HUES64 (cell line): ENCODE data around the gene PPP2R2C.

ENCODE experiments used
- H3K27ac ChIP-seq: 2 replicates; pipeline ENCODE4 v1.7.0; 2013; ENCODE audit warnings: low read depth, low read length, inconsistent platforms
- H3K27me3 ChIP-seq: 2 replicates; pipeline ENCODE4 v1.6.1; 2013; ENCODE audit warnings: mild to moderate bottlenecking, low read length; ENCODE audit not compliant: insufficient read depth
- H3K36me3 ChIP-seq: 2 replicates; pipeline ENCODE4 v1.6.1; 2013; ENCODE audit warnings: mild to moderate bottlenecking, low read length; ENCODE audit not compliant: insufficient read depth
- H3K4me1 ChIP-seq: 2 replicates; pipeline ENCODE4 v1.6.1; 2013; ENCODE audit warnings: mild to moderate bottlenecking, low read length, moderate library complexity; ENCODE audit not compliant: insufficient read depth
- H3K4me3 ChIP-seq: 2 replicates; pipeline ENCODE4 v1.5.1; 2013; ENCODE audit warnings: mild to moderate bottlenecking, low read length, moderate library complexity
- H3K9ac ChIP-seq: 2 replicates; pipeline ENCODE4 v1.6.1; 2013; ENCODE audit warnings: mild to moderate bottlenecking, low read depth, low read length
- H3K9me3 ChIP-seq: 2 replicates; pipeline ENCODE4 v1.6.1; 2013; ENCODE audit warnings: low read depth, low read length; ENCODE audit not compliant: insufficient read depth
- WGBS: fragments of 150-250, 120-280 bp; methylation state at CpG from one replicate; pipeline ENCODE4 v1.1.7; 2013; ENCODE audit warnings: missing lambda C conversion rate; 5-methylcytosine and 5-hydroxymethylcytosine counted together

PPP2R2C gene

GRCh38 chr4:6326312-6327060, 145.9 kb downstream of the PPP2R2C start:
- no peaks in the 10 kb centered on the region for H3K27me3 ChIP-seq
- no peaks in the 10 kb centered on the region for H3K9me3 ChIP-seq
- H3K4me1 ChIP-seq, result no peaks in the 10 kb centered on the region
- no peaks in the 10 kb centered on the region for H3K36me3 ChIP-seq
- H3K4me3 ChIP-seq, result no peak overlapping the region
- no peak overlapping the region for H3K9ac ChIP-seq
- no peak overlapping the region for H3K27ac ChIP-seq
- WGBS, result 95% methylated on average over 28 of the region's 28 CpGs

DNA sequence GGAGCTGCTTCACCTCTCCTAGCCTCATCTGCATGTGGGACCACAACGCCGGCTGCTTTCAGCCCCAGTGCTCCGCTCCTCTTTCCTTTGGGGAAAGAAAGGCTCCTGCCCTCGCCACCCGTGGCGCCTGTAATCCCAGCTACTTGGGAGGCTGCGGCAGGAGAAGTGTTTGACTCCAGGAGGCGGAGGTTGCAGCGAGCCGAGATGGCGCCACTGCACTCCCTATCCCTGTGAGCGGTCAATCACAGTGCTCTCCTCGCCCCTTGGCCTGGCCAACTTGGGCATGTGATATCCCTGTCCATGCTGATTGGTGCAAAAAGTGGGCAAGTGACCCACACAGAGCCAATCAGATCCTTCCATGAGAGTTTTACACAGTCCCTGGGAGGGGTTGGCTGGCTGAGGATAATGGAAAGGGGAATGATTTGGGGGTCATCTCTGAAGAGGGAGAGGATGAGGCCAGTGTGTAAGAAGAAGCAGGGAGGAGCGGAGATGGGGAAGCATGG, 146.6 kb downstream of the PPP2R2C start:
- Histone ChIP-seq H3K4me3 (no peak overlapping the region), H3K27ac (no peak overlapping the region), H3K9me3 (no peaks in the 10 kb centered on the region), H3K36me3 (no peaks in the 10 kb centered on the region), H3K9ac (no peak overlapping the region), H3K27me3 (no peaks in the 10 kb centered on the region), H3K4me1 (no peaks in the 10 kb centered on the region)
- WGBS, result 85% methylated on average over 14 of the region's 14 CpGs

DNA sequence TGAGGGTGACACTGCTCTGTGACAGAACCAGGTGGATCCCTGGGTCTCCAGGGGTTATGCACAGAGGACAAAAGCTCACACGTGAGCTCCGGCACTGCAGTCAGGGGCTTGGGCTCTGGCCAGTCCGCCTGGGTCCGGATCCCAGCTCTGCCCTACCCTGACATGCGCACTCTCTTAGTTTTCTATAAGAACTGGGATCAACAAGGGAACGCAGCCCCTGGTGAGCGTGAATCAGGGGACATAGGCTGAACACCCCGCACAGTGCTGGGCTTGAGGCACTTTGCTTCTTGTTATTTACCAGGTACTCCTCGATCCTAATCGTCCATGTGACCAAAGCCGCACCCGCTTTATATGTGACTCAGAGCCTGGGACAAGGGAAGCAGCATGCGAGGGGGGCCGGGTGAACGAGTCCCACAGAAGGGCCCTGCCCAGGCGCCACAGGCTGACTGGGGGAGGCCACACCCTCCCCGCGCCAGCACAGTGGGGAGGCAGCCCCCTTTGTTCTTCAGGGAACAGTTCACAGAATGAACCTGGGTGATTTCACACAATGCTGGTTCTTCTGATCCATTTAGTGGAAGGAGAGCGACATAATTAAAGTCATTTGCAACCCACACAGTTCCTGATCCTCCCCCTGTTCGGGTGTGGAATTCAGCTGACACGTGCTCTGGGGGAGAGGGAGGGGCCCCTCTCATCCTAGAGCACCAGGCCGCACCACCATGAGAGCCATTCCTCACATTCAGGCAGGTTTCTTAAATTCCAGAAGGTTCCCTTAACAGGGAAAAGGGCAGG, 147.2 kb downstream of the PPP2R2C start:
- Histone ChIP-seq H3K4me3 (no peak overlapping the region), H3K9ac (no peak overlapping the region), H3K27ac (no peak overlapping the region), H3K9me3 (0 out of 2 replicates have a peak, but pooled peaks cover 2% of the 10 kb centered on the region), H3K4me1 (no peaks in the 10 kb centered on the region), H3K36me3 (no peaks in the 10 kb centered on the region), H3K27me3 (no peaks in the 10 kb centered on the region)
- WGBS, result 64% methylated on average over 21 of the region's 22 CpGs

- WGBS, result 89% methylated on average over 15 of the region's 15 CpGs
- Histone ChIP-seq H3K4me1 (no peaks in the 10 kb centered on the region), H3K36me3 (no peaks in the 10 kb centered on the region), H3K9ac (no peak overlapping the region), H3K9me3 (0 out of 2 replicates have a peak, but pooled peaks cover 5% of the 10 kb centered on the region), H3K27me3 (no peaks in the 10 kb centered on the region), H3K27ac (no peak overlapping the region), H3K4me3 (no peak overlapping the region)
These were observed 147.9 kb downstream of the PPP2R2C start for GRCh38 chr4:6324461-6324998.

- Histone ChIP-seq H3K27me3 (no peaks in the 10 kb centered on the region), H3K4me3 (no peak overlapping the region), H3K4me1 (no peaks in the 10 kb centered on the region), H3K9ac (no peak overlapping the region), H3K36me3 (no peaks in the 10 kb centered on the region), H3K27ac (no peak overlapping the region), H3K9me3 (0 out of 2 replicates have a peak, but pooled peaks cover 5% of the 10 kb centered on the region)
- 90% methylated on average over 33 of the region's 33 CpGs for WGBS
These were observed 149.4 kb downstream of the PPP2R2C start for GRCh38 chr4:6322761-6323566.

GRCh38 chr4:6322067-6322760, 150.2 kb downstream of the PPP2R2C start:
- H3K4me1 ChIP-seq, result no peaks in the 10 kb centered on the region
- no peaks in the 10 kb centered on the region for H3K36me3 ChIP-seq
- 0 out of 2 replicates have a peak, but pooled peaks cover 5% of the 10 kb centered on the region for H3K9me3 ChIP-seq
- H3K4me3 ChIP-seq, result no peak overlapping the region
- no peak overlapping the region for H3K9ac ChIP-seq
- no peak overlapping the region for H3K27ac ChIP-seq
- 92% methylated on average over 23 of the region's 23 CpGs for WGBS
- H3K27me3 ChIP-seq, result no peaks in the 10 kb centered on the region

- H3K27ac ChIP-seq, result no peak overlapping the region
- no peaks in the 10 kb centered on the region for H3K4me1 ChIP-seq
- H3K9ac ChIP-seq, result no peak overlapping the region
- WGBS, result 94% methylated on average over 2 of the region's 2 CpGs
- no peaks in the 10 kb centered on the region for H3K36me3 ChIP-seq
- H3K27me3 ChIP-seq, result no peaks in the 10 kb centered on the region
- H3K9me3 ChIP-seq, result 0 out of 2 replicates have a peak, but pooled peaks cover 5% of the 10 kb centered on the region
- H3K4me3 ChIP-seq, result no peak overlapping the region
These were observed 151.1 kb downstream of the PPP2R2C start for GRCh38 chr4:6321361-6321760.

DNA sequence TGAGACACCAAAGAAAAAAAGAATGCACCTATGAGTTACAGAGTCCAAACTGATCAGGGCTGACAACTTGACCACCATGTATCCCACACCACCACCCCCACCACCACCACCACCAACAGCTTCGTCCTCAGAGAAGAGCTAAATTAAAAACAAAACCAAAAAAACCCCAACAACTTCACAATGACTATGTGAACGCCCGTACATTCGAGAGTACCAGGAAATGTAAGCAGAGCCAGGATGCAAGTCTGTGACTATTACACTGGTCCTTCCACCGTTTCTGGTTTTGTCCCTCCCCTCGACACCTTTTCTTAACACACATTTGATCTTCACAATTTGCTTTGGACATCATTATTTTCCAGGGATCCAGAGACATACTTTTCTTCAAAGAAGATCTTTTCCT, 151.8 kb downstream of the PPP2R2C start:
- Histone ChIP-seq H3K36me3 (no peaks in the 10 kb centered on the region), H3K9me3 (0 out of 2 replicates have a peak, but pooled peaks cover 5% of the 10 kb centered on the region), H3K27ac (no peak overlapping the region), H3K4me3 (no peak overlapping the region), H3K27me3 (no peaks in the 10 kb centered on the region), H3K4me1 (no peaks in the 10 kb centered on the region), H3K9ac (no peak overlapping the region)
- 96% methylated on average over 6 of the region's 6 CpGs for WGBS

- no peak overlapping the region for H3K9ac ChIP-seq
- H3K27me3 ChIP-seq, result no peaks in the 10 kb centered on the region
- H3K9me3 ChIP-seq, result 0 out of 2 replicates have a peak, but pooled peaks cover 5% of the 10 kb centered on the region
- no peak overlapping the region for H3K4me3 ChIP-seq
- WGBS, result 86% methylated on average over 12 of the region's 12 CpGs
- no peaks in the 10 kb centered on the region for H3K36me3 ChIP-seq
- no peaks in the 10 kb centered on the region for H3K4me1 ChIP-seq
- H3K27ac ChIP-seq, result no peak overlapping the region
These were observed 152.8 kb downstream of the PPP2R2C start for GRCh38 chr4:6319530-6320150.

DNA sequence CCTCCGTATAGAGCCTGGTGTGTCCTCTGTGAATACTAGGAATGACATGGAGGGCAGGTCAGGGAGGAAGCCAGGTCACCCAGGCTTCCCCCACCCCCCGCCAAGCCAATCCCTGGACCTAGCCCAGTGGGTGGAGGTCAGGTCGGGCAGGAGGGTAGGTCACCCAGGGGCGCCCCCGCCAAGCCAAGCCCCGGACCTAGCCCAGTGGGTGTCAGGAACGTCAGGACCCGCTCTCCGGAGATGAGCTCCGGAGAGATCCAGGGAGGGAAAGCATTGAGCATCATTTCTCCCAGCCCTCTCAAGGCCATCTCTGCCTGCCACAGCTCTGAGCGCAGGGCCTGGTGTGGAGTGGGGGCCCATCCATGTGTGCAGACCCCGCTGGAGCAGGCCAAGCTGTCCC, 154.2 kb downstream of the PPP2R2C start:
- no peaks in the 10 kb centered on the region for H3K36me3 ChIP-seq
- H3K4me3 ChIP-seq, result no peak overlapping the region
- no peak overlapping the region for H3K9ac ChIP-seq
- WGBS, result 93% methylated on average over 12 of the region's 12 CpGs
- H3K9me3 ChIP-seq, result 0 out of 2 replicates have a peak, but pooled peaks cover 5% of the 10 kb centered on the region
- H3K27me3 ChIP-seq, result no peaks in the 10 kb centered on the region
- no peaks in the 10 kb centered on the region for H3K4me1 ChIP-seq
- H3K27ac ChIP-seq, result no peak overlapping the region
